Vagina (tissue), 2 donors: Measurements from ENCODE around the gene NUP93.

Experiments
- POLR2A ChIP-seq, 2 donors: fragments of 450-650 bp; IDR thresholded peaks; one replicate each; pipeline ENCODE4 v1.6.1; 2017; ENCODE audit warnings: antibody characterized with exemption in 2 of 2, mild to moderate bottlenecking in 2 of 2, moderate library complexity in 2 of 2
- TF ChIP-seq, protein P1 (sequence below), 3 experiments: fragments of 450-650 bp in 2 of 3; fragments of 200-600 bp in 1 of 3; sonication (generic) in 1 of 3; IDR thresholded peaks; one replicate each; pipeline ENCODE4 v1.5.1; 2017 to 2019; ENCODE audit warnings: antibody characterized with exemption in 3 of 3, mild to moderate bottlenecking in 2 of 3, moderate library complexity in 2 of 3

DNA sequence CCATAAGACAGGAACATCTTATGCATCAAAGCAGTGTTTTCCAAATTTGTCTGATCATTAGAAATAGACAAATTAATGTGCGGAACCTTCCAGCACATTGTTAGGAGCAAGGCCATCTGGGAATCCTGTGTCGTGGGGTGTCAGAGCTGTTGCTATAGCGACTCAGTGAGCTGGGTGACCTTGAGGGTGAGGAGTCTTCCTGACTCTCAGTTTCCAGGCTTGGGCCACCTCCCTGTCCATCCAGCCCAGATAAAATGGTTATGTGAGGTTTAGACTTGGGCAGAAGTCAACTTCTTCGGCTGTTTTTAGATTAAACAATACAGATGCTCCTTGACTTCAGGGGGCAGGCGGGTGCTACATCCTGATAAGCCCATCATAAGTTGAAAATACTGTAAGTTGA is 27.1 kb upstream of the NUP93 start:
- TF ChIP-seq, protein P1, sequence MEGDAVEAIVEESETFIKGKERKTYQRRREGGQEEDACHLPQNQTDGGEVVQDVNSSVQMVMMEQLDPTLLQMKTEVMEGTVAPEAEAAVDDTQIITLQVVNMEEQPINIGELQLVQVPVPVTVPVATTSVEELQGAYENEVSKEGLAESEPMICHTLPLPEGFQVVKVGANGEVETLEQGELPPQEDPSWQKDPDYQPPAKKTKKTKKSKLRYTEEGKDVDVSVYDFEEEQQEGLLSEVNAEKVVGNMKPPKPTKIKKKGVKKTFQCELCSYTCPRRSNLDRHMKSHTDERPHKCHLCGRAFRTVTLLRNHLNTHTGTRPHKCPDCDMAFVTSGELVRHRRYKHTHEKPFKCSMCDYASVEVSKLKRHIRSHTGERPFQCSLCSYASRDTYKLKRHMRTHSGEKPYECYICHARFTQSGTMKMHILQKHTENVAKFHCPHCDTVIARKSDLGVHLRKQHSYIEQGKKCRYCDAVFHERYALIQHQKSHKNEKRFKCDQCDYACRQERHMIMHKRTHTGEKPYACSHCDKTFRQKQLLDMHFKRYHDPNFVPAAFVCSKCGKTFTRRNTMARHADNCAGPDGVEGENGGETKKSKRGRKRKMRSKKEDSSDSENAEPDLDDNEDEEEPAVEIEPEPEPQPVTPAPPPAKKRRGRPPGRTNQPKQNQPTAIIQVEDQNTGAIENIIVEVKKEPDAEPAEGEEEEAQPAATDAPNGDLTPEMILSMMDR (IDR thresholded peaks at IDR 0.05), result no peak
- TF ChIP-seq POLR2A (IDR thresholded peaks at IDR 0.05), result no peak
